Neural progenitor cell (in vitro differentiated cells): ENCODE measurements around the gene TNP2. TPM values are rescaled to one million over a fixed set of nuclear protein-coding genes. Genes with fewer than 3 reads are reported as not detected.
"Not testable (repeated sequence)": the region's sequence is repeated elsewhere in the genome, so short reads cannot be mapped to it uniquely, and the experiment has no call there.

Experiments
- DNase-seq: peaks from one replicate; pipeline ENCODE4 v3.0.0-alpha.2; 2016; ENCODE audit warnings: low spot score
- H2AFZ ChIP-seq: fragments of 200-600 bp; sonication (generic); replicated peaks from 2 replicates; pipeline ENCODE4 v1.6.1; 2016; ENCODE audit warnings: antibody characterized with exemption
- H3F3A ChIP-seq: fragments of 200-600 bp; sonication (generic); 2 replicates; pipeline ENCODE4 v1.6.1; 2016; ENCODE audit warnings: antibody characterized with exemption, low read depth
- H3K27ac ChIP-seq: fragments of 200-600 bp; sonication (generic); 2 replicates; pipeline ENCODE4 v1.5.1; 2016; ENCODE audit warnings: mild to moderate bottlenecking
- H3K27me3 ChIP-seq: fragments of 200-600 bp; sonication (generic); 2 replicates; pipeline ENCODE4 v1.6.1; 2016; ENCODE audit warnings: mild to moderate bottlenecking, moderate library complexity
- H3K36me3 ChIP-seq: fragments of 200-600 bp; sonication (generic); 2 replicates; pipeline ENCODE4 v1.5.1; 2016
- H3K4me1 ChIP-seq: fragments of 200-600 bp; sonication (generic); 2 replicates; pipeline ENCODE4 v1.6.1; 2016; ENCODE audit warnings: mixed run types
- H3K4me2 ChIP-seq: fragments of 200-600 bp; sonication (generic); 2 replicates; pipeline ENCODE4 v1.6.1; 2016
- H3K4me3 ChIP-seq: fragments of 200-600 bp; sonication (generic); 2 replicates; pipeline ENCODE4 v1.5.1; 2016
- H3K79me2 ChIP-seq: fragments of 200-600 bp; sonication (generic); 2 replicates; pipeline ENCODE4 v1.6.1; 2016; ENCODE audit warnings: low read depth
- H3K9ac ChIP-seq: fragments of 200-600 bp; sonication (generic); 2 replicates; pipeline ENCODE4 v1.6.1; 2016
- H3K9me3 ChIP-seq: fragments of 200-600 bp; sonication (generic); 2 replicates; pipeline ENCODE4 v1.5.1; 2016; ENCODE audit warnings: low read depth
- H4K20me1 ChIP-seq: fragments of 200-600 bp; sonication (generic); 2 replicates; pipeline ENCODE4 v1.6.1; 2016; ENCODE audit warnings: low read depth
- H3K27ac Mint-ChIP-seq: 3 replicates; pipeline ENCODE4 v1.8.0; 2021; ENCODE audit warnings: mixed read lengths
- H3K27me3 Mint-ChIP-seq: 2 replicates; pipeline ENCODE4 v1.8.0; 2022; ENCODE audit warnings: low read depth, mild to moderate bottlenecking, inconsistent platforms, moderate library complexity, mixed read lengths; ENCODE audit not compliant: insufficient read depth
- H3K36me3 Mint-ChIP-seq: 3 replicates; pipeline ENCODE4 v1.8.0; 2021; ENCODE audit warnings: mixed read lengths
- H3K4me1 Mint-ChIP-seq: 3 replicates; pipeline ENCODE4 v1.8.0; 2021; ENCODE audit warnings: mixed read lengths
- H3K4me3 Mint-ChIP-seq: 3 replicates; pipeline ENCODE4 v1.8.0; 2021; ENCODE audit warnings: mild to moderate bottlenecking, moderate library complexity, mixed read lengths
- H3K9me3 Mint-ChIP-seq: 3 replicates; pipeline ENCODE4 v1.8.0; 2020; ENCODE audit warnings: mixed read lengths
- EZH2 ChIP-seq: fragments of 200-600 bp; sonication (generic); IDR thresholded peaks from 2 replicates; pipeline ENCODE4 v1.6.1; 2017; ENCODE audit warnings: antibody characterized with exemption, mild to moderate bottlenecking, moderate library complexity
- EZH2phosphoT487 ChIP-seq: fragments of 200-600 bp; sonication (generic); IDR thresholded peaks from 2 replicates; pipeline ENCODE4 v1.6.1; 2017; ENCODE audit warnings: antibody characterized with exemption
- total RNA-seq: library from RNA; depleted of rRNA; stranded (reverse); fragments of >200 nt; gene quantifications from 2 replicates; pipeline ENCODE4 v1.2.3, GENCODE V29; 2015; ENCODE audit warnings: low replicate concordance
- TF ChIP-seq, protein P1 (sequence below): fragments of 200-600 bp; sonication (generic); IDR thresholded peaks from 2 replicates; pipeline ENCODE4 v1.5.1; 2017; ENCODE audit warnings: antibody characterized with exemption, mild to moderate bottlenecking

The TNP2 gene
- total RNA-seq, 1 donor from 2014 or later = not detected

DNA sequence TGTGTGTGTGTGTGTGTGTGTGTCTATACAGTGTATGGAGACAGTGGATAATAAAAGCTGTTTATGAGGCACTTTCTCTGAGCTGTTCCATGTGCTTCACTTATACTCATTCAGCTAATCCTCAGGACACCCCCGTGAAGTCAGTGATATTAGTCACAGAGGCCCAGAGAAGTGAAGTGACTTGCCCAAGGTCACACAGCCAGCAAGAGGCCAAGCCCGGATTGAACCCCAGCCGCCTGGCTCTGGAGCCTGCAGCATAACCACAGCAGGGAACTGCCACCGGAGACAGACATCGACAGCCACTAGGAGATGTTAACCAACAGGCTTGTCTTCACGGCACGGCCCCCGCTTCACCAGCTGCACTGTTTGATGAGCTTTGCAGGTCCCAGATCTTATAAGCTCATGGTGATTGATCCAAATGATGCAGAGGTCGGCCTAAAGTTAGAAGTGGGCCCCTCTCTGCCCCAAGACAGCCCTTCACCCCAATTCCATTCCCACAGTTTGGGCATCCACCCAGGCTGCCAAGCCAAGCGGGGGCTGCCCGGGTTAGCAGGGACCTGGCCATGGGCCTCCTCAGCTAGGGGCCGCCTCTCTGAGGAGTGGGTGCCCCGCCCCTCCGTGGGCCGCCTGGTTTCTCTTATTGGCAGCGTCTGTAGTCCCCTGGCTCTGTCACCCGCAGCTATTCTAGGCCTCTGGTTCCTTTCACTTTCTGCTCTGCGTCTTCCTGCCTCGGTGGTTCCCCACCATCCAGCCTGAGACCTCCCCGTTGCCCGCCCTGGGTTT, 44.0 kb downstream of the TNP2 start:
- no peak overlapping the region for H3K27ac ChIP-seq
- DNase-seq = no peak
- H3K27me3 ChIP-seq = no peaks in the 10 kb centered on the region
- H3K9ac ChIP-seq = no peak overlapping the region
- no peaks in the 10 kb centered on the region for H3K9me3 ChIP-seq
- no peak overlapping the region for H3K4me3 Mint-ChIP-seq
- TF ChIP-seq, protein P1, sequence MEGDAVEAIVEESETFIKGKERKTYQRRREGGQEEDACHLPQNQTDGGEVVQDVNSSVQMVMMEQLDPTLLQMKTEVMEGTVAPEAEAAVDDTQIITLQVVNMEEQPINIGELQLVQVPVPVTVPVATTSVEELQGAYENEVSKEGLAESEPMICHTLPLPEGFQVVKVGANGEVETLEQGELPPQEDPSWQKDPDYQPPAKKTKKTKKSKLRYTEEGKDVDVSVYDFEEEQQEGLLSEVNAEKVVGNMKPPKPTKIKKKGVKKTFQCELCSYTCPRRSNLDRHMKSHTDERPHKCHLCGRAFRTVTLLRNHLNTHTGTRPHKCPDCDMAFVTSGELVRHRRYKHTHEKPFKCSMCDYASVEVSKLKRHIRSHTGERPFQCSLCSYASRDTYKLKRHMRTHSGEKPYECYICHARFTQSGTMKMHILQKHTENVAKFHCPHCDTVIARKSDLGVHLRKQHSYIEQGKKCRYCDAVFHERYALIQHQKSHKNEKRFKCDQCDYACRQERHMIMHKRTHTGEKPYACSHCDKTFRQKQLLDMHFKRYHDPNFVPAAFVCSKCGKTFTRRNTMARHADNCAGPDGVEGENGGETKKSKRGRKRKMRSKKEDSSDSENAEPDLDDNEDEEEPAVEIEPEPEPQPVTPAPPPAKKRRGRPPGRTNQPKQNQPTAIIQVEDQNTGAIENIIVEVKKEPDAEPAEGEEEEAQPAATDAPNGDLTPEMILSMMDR = no peak
- no peak for TF ChIP-seq EZH2
- no peaks in the 10 kb centered on the region for H3F3A ChIP-seq
- H3K9me3 Mint-ChIP-seq = no peaks in the 10 kb centered on the region
- H3K36me3 Mint-ChIP-seq = no peaks in the 10 kb centered on the region
- H2AFZ ChIP-seq = no peak overlapping the region
- peaks cover 3% of the 10 kb centered on the region for H3K4me1 ChIP-seq
- H3K27ac Mint-ChIP-seq = peak overlapping the region; percentile 69
- H3K79me2 ChIP-seq = no peaks in the 10 kb centered on the region
- no peaks in the 10 kb centered on the region for H4K20me1 ChIP-seq
- peaks cover 6% of the 10 kb centered on the region for H3K4me1 Mint-ChIP-seq
- H3K4me2 ChIP-seq = no peak overlapping the region
- peaks cover 8% of the 10 kb centered on the region for H3K27me3 Mint-ChIP-seq
- no peaks in the 10 kb centered on the region for H3K36me3 ChIP-seq
- H3K4me3 ChIP-seq = no peak overlapping the region

DNA sequence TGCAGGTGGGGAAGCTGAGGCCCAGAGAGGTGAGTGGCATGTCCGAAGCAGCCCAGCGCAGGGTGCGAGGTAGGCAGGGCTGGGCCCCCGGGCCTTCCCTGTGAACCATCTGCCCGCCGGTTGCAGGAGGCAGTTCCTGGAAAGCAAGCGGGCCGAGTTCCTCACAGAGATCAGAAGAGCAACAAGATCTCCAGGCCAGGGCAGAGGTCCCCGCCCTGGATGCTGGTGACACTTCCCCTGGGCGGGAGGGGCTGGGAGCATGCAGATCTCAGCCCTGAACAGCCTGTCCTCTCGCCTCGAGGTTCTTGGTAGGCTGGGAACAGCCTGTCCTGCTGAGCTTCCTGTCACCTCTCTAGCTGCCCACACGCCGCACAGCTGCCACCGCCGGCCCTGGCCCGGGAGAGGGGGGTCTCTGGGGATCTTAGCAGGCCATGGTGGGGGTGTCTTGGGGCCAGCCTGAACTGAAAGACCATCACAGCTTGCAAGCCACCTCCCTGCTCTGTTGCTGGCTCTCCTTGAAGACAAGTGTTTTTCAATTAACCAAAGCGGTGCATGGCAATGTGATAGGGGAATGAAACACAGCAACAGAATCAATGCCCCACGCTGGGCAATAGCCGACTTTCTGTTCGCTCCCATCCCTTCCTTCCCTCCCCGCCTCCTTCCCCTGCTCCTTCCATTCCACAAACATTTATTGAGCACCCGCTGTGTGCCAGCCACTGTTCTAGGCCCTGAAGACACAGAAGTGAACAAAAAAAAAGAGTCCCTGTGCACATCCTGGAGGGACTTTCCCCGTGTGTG, 44.8 kb downstream of the TNP2 start:
- H3K27ac ChIP-seq = no peak overlapping the region
- H3K4me1 Mint-ChIP-seq = peaks cover 6% of the 10 kb centered on the region
- no peak overlapping the region for H3K4me3 ChIP-seq
- TF ChIP-seq EZH2phosphoT487 (no peak), EZH2 (no peak)
- TF ChIP-seq, protein P1 = no peak
- H3K27ac Mint-ChIP-seq = peak overlapping the region; percentile 69
- H3K27me3 Mint-ChIP-seq = peaks cover 8% of the 10 kb centered on the region
- H3K4me3 Mint-ChIP-seq = no peak overlapping the region
- no peaks in the 10 kb centered on the region for H3K9me3 Mint-ChIP-seq
- no peaks in the 10 kb centered on the region for H3K36me3 ChIP-seq
- no peak overlapping the region for H3K9ac ChIP-seq
- H2AFZ ChIP-seq = peak overlapping the region; percentile 85
- H3K79me2 ChIP-seq = no peaks in the 10 kb centered on the region
- no peaks in the 10 kb centered on the region for H3F3A ChIP-seq
- peaks cover 3% of the 10 kb centered on the region for H3K4me1 ChIP-seq
- no peaks in the 10 kb centered on the region for H4K20me1 ChIP-seq
- H3K36me3 Mint-ChIP-seq = no peaks in the 10 kb centered on the region
- H3K9me3 ChIP-seq = no peaks in the 10 kb centered on the region
- DNase-seq = peak; percentile 41
- no peaks in the 10 kb centered on the region for H3K27me3 ChIP-seq
- no peak overlapping the region for H3K4me2 ChIP-seq

DNA sequence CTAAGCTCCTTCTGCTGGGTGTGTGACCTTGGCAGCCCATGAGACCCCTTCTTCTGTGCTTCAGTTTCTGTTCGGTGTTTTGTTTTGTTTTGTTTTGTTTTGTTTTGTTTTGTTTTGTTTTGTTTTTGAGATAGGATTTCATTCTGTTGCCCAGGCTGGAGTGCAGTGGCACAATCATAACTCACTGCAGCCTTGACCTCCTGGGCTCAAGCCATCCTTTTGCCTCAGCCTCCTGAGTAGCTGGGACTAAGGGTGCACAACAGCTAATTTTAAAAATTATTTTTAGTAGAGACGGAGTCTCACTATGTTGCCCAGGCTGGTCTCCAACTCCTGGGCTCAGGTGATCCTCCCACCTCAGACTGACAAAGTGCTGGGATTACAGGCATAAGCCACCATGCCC, 48.6 kb downstream of the TNP2 start:
- H3K4me1 Mint-ChIP-seq, H3K27ac Mint-ChIP-seq, H3K4me2 ChIP-seq: not testable (repeated sequence)

DNA sequence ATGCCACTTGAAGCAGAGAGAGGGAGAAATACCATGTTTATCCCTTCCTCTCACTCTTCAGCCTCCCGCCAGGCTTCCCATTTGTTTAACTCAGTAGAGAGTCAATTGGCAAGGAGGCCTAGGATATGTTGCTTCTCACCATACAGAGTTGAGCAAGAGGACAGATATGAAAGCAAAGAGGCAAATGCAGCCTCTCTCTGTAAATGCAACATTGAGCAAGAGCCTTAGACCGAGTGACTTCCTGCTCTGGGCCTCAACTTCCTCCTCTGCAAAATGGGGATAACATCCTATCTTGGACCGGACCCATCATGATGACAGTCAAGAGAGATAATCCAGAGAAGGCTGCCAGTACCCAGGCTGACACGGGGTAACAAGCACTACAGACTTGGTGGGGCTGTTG, 49.9 kb downstream of the TNP2 start:
- Histone ChIP-seq H3K4me2 (no peak overlapping the region), H3K4me1 (peaks cover under 1% of the 10 kb centered on the region), H3K9ac (no peak overlapping the region), H3K27ac (no peak overlapping the region), H3F3A (no peaks in the 10 kb centered on the region), H4K20me1 (no peaks in the 10 kb centered on the region), H3K9me3 (peaks cover 6% of the 10 kb centered on the region), H3K36me3 (no peaks in the 10 kb centered on the region), H3K79me2 (no peaks in the 10 kb centered on the region), H2AFZ (no peak overlapping the region), H3K4me3 (no peak overlapping the region), H3K27me3 (no peaks in the 10 kb centered on the region)
- Mint-ChIP-seq H3K4me1 (no peaks in the 10 kb centered on the region), H3K36me3 (no peaks in the 10 kb centered on the region), H3K27me3 (peaks cover 13% of the 10 kb centered on the region), H3K27ac (no peak overlapping the region), H3K9me3 (peaks cover 11% of the 10 kb centered on the region), H3K4me3 (no peak overlapping the region)
- no peak for DNase-seq
- no peak for TF ChIP-seq EZH2phosphoT487
- no peak for TF ChIP-seq EZH2
- TF ChIP-seq, protein P1 = no peak

More for the DNA sequence above, 48.6 kb downstream of the TNP2 start:
- not testable (repeated sequence) for H3K79me2 ChIP-seq, H3K36me3 ChIP-seq, H3F3A ChIP-seq, H3K27me3 ChIP-seq, H3K4me3 Mint-ChIP-seq, H4K20me1 ChIP-seq, H3K9ac ChIP-seq, DNase-seq, H3K9me3 ChIP-seq, H3K4me1 ChIP-seq, H3K36me3 Mint-ChIP-seq, H2AFZ ChIP-seq, H3K4me3 ChIP-seq, H3K27ac ChIP-seq
- Mint-ChIP-seq H3K27me3 (peaks cover 13% of the 10 kb centered on the region), H3K9me3 (peaks cover 11% of the 10 kb centered on the region)
